ENCODE results near the gene TASOR2.

TASOR2 gene

DNA sequence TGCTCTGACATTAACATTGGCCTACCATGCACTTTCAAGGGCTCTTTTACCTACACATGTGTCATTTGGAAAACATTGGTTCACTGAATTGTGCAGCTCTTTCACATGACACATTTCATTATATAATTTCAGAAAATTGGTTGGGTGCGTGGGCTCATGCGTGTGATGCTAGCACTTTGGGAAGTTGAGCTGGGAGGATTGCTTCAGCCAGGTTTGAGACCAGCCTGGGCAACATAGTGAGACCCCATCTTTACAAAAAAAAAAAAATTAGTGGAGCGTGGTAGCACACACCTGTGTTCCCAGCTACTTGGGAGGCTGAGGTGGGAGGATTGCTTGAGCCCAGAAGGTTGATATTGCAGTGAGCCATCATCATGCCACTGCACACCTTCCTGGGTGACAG lies 3.9 kb downstream of the TASOR2 start:
- FAIRE-seq, result no peak

DNA sequence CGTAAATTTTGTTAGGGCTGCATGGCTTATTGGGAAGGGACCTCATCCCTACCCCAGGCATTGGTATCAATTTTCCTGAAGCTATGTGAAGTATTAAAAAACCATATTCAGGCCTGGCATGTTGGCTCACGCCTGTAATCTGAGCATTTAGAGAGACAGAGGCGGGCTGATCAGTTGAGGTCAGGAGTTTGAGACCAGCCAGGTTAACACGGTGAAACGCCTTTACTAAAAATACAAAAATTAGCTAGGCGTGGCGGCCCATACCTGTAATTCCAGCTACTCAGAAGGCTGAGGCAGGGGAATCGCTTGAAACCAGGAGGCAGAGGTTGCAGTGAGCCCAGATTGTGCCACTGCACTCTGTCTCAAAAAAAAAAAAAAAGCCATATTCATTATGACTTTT lies 7.1 kb downstream of the TASOR2 start:
- FAIRE-seq, result no peak

DNA sequence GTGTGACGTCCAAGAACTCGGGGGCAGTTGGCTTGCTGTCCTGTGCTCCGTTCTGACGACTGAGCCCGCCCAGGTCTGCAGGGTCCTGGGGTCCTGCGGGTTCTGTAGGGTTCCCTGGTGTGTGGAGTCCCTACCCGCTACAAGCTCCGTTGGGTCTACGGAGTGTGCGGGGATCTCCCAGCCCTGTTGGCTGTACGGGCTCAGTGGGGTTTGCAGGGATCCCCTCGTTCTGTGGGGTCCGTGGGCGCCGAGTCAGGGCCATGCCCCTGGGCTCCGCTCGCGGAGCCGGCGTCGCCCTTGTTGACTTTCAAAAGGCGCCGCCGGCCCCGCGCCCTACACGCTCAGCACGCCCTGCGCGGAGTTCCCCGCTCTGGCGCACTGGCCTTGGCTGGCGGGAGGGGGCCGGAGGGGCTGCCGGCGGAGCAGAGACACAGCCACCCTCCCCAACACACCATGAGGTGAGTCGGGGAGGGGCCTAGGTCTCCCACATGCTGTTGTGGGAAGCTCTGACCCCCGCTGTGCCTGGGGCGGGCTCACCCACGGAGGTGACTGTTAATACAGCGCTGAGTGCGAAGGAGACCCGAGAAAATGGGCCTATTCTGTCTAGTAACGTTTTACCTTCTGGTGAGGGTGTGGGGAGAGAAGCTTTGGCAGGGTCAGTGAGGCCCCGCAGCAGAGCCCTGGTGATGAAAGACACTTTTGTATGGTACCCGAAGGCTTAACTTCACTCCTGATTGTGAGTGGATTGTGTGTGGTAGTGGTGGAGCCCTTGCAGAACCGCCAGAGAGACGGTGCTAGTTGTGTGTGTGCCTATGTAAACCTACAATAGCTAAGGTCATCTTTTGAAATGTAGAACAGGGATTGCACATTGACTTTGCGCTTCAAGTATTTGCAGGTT lies 8.1 kb downstream of the TASOR2 start:
- FAIRE-seq, result no peak

DNA sequence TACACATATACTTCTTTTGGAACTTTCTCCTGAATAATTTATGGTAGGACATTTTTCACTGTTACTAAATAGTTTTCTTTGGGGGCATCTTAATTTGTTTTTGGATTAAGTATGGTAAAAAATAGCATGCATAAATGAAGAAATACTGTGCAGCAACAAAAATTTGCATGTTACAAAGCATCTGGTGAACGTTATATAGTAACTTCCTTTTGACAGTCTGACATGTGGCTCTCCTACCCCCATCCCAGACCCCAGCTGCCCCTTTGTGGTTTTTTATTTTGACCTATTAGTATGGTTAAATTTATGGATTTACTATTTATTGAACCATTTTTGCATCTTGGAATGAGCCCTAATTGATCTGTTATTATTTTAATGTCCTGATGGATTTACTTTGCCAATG lies 9.9 kb downstream of the TASOR2 start:
- FAIRE-seq, result no peak

DNA sequence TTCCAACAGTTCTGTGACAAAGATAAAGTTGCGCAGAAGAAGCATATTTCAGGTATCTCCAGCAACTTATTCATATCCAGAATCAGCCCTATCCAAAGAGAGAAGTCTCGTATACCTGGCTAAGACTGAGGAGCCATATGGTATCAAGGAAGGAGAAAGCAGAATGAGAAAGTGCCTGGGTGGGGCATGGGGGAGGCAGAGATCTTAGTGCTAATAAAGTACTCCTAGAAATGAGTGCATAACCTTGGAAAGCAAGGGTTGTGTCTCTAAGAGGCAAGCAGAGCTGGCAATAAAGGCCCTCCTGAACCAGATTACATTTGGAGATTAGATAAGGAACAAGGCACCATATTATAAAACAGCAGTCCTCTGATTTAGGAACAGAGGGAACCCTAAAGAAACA lies 12.7 kb downstream of the TASOR2 start:
- FAIRE-seq, result no peak

DNA sequence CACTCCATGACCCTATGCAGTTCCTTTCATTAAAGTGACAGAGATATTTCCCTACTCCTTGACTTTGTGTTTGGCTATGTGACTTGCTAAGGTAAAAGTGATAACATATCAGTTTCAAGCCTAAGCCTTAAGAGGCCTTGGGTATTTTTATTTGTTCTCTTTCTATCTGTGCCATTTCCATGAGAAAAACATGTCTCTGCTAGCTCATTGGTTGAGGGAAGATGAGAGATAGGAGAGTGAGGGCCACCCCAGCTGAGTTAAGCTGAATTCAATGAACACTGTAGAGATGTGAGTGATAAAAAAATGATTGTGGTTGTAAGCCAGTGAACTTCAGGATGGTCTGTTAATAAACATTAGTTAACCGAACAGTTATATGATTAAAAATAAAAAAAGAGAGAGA lies 13.4 kb downstream of the TASOR2 start:
- no peak for FAIRE-seq

DNA sequence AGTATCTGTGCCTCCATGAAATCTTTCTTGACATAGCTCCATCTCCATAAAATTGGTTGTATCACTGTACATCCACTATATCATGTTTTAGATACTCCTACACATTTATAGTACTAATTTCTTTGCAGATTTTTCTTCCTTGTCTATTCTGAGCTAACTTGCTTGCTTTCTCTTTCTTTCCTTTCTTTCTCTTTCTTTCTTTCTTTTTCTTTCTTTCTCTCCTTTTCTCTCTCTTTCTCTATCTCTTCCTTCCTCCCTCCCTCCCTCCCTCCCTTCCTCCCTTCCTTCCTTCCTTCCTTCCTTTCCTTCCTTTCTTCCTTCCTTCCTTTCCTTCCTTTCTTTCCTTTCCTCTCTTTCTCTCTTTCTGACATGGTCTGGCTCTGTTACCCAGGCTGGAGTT lies 23.7 kb downstream of the TASOR2 start:
- FAIRE-seq, result no peak

DNA sequence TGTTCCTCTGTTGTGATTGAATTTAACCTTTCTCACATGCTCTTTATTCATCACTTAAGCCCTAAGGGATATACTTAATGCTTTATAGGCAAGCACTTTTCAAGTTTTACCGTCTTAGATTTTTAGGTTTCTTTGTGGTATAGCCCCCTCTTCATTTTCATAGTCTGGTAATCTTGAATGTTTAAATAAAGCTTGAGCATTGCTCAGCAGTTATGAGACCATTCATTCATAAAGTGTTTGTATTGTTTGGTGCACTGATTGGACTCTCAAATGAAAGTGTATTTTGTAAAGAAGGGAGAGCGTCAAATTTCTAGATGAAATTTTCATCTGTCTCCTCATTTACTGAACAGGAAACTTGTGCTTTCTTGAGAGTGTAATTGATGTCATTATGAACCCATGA lies 25.2 kb downstream of the TASOR2 start:
- no peak for FAIRE-seq

DNA sequence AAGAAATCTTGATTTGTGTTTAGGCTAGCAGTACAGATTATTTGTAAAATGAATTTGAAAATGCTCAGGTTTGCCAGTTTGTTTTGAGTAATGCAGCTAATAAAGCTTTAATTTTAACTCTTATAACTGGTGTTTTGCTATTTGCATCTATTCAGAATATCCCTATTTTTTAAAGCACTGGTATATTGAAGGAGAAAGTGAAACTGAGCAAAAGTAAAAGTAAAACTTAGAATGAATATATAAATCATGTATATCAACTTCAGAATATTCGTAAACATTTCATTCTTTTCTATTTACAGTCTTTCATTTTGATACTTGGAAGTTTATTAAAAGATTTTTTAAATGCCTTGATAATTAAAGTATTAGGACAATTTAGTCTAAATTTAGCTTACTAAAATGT lies 26.2 kb downstream of the TASOR2 start:
- FAIRE-seq, result peak; percentile 80

DNA sequence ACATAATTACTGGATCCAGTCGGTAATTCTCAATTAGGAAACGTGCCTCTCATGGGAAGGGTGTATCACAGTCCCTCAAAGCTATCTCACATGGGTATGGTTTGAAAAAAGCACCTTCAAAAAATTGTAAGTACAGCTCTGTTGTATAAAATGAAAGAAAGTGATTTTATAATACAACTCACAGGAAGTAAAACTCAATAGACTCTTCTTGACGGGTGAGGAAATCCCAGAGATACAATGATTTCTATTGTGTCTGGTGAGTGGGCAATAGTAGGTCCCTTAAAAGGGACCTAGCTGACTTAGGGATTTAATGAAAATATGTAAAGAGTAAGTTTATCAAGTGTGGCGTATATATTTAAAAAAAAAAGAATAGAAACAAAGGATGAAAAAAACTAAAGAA lies 27.0 kb downstream of the TASOR2 start:
- no peak for FAIRE-seq

DNA sequence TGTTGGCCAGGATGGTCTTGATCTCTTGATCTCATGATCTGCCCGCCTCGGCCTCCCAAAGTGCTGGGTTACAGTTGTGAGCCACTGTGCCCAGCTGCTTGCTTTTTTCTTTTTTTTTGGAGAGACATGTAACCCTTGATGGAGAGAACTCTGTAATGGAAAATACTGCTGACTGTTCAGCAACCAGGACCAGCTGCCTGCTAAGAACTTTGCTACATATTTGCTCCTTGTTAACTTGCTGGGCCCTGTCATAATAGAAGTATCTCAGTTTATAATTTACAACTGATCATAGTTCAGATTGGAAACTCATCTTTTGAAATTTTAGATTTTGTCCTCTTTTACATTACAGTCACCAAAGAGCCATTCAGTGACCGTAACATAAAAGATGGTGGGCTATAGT lies 34.9 kb downstream of the TASOR2 start:
- FAIRE-seq, result no peak

DNA sequence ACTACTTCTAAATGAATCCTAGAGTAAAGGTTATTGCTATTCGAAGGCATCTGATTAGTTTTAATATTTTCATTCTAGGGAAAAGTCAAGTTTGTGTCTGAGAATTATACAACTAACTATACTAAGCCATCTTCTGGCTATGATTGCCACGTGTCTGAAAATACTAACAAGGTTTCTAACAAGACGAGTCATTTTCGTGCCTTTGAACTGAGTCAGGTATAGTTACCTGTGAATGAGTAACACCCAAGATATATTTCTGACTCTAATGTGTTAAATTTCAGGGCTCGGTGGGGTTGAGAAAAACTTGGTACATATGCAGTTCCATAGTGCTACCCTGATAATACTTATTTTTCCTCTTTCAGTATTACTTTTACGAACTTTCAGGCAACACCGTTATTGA lies 35.5 kb downstream of the TASOR2 start:
- no peak for FAIRE-seq

DNA sequence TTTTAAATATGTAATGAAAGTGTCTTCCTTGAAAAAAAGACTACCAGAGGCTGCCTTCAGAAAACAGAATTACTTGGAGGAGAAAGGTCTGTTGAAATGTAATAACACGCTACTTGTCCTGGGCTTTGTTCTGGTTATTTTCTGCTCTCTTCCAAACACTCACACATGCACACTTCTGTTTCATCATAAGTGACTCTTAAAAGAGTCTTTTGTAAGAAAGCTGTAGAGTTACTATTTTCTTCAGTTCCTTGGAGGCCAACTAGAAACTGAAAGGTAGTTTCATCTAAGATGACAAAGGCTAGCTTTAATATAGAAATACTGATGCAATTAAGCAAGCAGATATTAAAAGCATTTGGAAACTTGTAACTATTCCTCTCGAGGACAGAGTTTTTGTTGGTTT lies 39.1 kb downstream of the TASOR2 start:
- no peak for FAIRE-seq

DNA sequence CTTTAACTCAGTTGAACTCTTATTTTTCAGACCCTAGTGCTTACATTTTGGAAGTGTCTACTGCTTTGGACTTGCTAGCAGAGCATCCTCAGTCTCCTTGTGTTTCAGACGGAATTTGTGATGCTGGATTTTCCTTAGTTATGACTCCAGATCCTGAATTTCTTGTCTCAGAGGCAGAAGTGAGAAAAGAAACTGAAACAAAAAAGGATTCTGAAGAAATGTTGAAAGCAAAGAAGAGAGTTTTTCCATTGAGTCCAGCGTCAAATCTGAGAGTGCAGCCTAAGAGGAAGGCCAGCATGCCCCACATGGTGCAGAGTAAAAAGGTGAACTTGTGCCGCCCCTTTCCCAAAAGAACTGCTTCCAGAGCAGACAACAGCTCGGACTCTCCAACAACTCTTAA lies 46.1 kb downstream of the TASOR2 start:
- no peak for FAIRE-seq

DNA sequence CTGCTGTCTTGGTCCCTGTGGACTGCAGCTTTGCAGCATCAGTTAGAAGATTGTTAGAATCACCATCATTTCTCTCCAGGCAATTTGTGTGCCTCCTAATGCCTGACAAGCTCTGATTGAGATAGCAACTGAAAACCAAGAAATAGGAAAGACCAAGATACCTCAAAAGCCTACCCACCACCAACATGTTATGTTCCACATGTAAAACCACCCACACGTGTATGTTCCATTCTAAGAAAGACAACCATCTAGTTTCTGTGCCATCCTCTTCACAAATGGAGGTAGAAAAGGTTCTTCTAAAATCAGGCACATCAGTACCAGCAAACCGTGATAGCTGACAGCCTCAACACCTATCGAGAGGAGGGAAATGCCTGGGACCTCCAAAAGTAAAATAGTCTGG lies 46.9 kb downstream of the TASOR2 start:
- no peak for FAIRE-seq

DNA sequence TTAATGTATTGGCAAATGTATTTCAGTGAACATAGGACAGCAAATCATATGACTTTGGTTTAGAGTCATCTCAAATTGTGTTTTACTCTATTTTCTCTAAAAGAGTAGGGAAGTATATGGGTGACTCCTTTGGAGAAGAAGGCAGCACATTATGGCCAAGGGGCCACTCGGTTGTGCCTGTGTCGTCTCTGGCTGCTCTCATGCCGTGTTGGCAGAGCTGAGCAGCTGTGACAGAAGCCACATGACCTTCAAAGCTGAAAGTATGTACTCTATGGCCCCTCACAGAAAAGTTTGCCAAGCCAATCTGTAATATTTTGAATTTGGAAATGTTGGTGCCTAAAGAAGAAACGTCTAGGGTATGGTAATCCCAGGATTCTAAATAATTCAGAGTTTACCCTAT lies 47.5 kb downstream of the TASOR2 start:
- no peak for FAIRE-seq

Data from endometrium (tissue), 2 donors.